ENCODE results near the gene DNER.

- TF ChIP-seq CTCF (IDR thresholded peaks at IDR 0.05; ENCODE audit: low read length) (no peak), EZH2 (IDR thresholded peaks at IDR 0.05; ENCODE audit: borderline replicate concordance, low read length) (no peak)
These were observed 367.4 kb downstream of the DNER start for GRCh38 chr2:229346816-229347540.
